AG09319 (cell line): ENCODE measurements around the gene EPC2.

Experiments used
- DNase-seq: peaks from one replicate; pipeline ENCODE4 v3.0.0-alpha.2; 2010; ENCODE audit warnings: low read depth; ENCODE audit errors: extremely low read depth
- TF ChIP-seq, protein P1 (sequence below): IDR thresholded peaks from 2 replicates; pipeline ENCODE4 v1.5.1; 2011; ENCODE audit warnings: low read depth, mild to moderate bottlenecking, inconsistent platforms, low read length, moderate library complexity

Gene EPC2

GRCh38 chr2:148828941-148829340 is 184.4 kb downstream of the EPC2 start:
- TF ChIP-seq, protein P1, sequence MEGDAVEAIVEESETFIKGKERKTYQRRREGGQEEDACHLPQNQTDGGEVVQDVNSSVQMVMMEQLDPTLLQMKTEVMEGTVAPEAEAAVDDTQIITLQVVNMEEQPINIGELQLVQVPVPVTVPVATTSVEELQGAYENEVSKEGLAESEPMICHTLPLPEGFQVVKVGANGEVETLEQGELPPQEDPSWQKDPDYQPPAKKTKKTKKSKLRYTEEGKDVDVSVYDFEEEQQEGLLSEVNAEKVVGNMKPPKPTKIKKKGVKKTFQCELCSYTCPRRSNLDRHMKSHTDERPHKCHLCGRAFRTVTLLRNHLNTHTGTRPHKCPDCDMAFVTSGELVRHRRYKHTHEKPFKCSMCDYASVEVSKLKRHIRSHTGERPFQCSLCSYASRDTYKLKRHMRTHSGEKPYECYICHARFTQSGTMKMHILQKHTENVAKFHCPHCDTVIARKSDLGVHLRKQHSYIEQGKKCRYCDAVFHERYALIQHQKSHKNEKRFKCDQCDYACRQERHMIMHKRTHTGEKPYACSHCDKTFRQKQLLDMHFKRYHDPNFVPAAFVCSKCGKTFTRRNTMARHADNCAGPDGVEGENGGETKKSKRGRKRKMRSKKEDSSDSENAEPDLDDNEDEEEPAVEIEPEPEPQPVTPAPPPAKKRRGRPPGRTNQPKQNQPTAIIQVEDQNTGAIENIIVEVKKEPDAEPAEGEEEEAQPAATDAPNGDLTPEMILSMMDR = no peak
- DNase-seq = no peak

DNA sequence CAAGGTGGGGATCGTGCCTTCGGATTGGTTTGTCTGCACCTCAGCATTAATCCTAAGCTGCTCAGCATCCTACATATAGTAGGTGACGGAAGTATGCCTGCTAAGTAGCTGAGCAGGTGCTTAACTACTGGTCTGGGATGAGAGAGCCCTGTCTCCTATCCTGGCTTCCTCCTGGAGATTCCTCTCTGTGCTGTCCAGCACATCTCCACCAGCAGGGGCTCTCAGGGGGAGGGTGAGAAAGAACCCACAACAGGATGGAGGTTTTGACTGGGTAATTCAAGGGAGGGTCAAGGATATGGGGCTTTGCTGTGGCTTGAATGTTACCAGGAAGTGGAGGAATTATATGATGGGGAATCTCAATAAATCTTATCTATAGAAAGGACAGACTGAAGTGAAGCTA is 185.1 kb downstream of the EPC2 start:
- no peak for DNase-seq
- TF ChIP-seq, protein P1 = no peak

- TF ChIP-seq, protein P1 = no peak
- no peak for DNase-seq
Measured at GRCh38 chr2:148832637-148833036, 188.1 kb downstream of the EPC2 start.
